ENCODE data around the gene NEK5.

NEK5 gene

DNA sequence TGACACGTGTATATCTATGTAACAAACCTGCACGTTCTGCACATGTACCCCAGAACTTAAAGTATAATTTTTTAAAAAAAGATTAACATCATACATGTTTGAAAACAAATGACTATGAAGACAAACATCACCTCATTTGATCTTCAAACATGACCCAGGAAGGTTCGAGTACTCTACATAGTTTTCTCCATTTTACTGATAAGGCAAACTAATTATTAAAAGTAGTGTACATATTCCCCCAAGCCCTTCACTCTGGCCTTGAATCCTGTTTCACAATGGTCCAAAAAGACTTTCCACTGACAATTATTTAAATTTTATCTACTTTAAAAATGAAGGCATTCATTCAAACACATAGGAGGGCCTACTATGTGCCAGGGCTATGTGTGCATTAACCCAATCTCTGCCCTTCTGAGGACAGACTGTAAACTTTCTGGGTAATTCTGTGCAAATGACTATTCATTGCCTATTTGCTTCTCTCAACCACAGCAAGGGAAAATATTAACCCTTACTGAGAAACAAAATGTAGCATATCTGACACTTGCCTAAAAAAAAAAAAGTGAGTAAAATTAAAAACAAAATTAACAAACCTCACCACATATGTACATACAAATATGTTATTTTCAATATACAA lies 139.8 kb downstream of the NEK5 start:
- no peak for DNase-seq (ENCODE audit: extremely low read depth in 1 of 2, low read depth in 1 of 2)
